Measurements from ENCODE around the gene ADAP1. TPM values are rescaled to one million over a fixed set of nuclear protein-coding genes. Genes with fewer than 3 reads are reported as not detected.
"Not testable (repeated sequence)": the region's sequence is repeated elsewhere in the genome, so short reads cannot be mapped to it uniquely, and the experiment has no call there.

Gene ADAP1
- total RNA-seq, 2 experiments from 2014 or later, result 2.4 to 7.0 TPM

- Histone ChIP-seq H3K36me3 (ENCODE audit: insufficient read depth, low read length) (peaks cover 54% of the 10 kb centered on the region), H4K20me1 (ENCODE audit: insufficient read depth, low read length) (peaks cover 13% of the 10 kb centered on the region), H3K79me2 (ENCODE audit: insufficient read depth, low read depth, low read length) (peaks cover 32% of the 10 kb centered on the region), H3K9me2 (ENCODE audit: insufficient read depth, low read length) (no peaks in the 10 kb centered on the region), H3K4me3 (ENCODE audit: low read depth, low read length, poor library complexity, severe bottlenecking) (peak overlapping the region; percentile 50), H3K4me2 (ENCODE audit: low read length) (peak overlapping the region; percentile 61), H3K4me1 (ENCODE audit: insufficient read depth, low read length, poor library complexity, severe bottlenecking) (peaks cover 38% of the 10 kb centered on the region), H2AFZ (ENCODE audit: low read length) (no peak overlapping the region; the same call in 1 of the 2 replicates), H3K9me3 (ENCODE audit: low read length) (no peaks in the 10 kb centered on the region), H3K27ac (ENCODE audit: low read depth, low read length, poor library complexity, severe bottlenecking) (peak overlapping the region; percentile 77)
- intact Hi-C loops (cut with micrococcal nuclease; ENCODE audit: unreplicated experiment), result no loop called here
- TF ChIP-seq CTCF (conservative IDR thresholded peaks at IDR 0.05; ENCODE audit: low read length), result no peak
- no peak for TF ChIP-seq EZH2phosphoT487 (IDR thresholded peaks at IDR 0.05; ENCODE audit: borderline replicate concordance, low read depth, low read length)
- BruUV-seq (replicated peaks), result no TSS peak
- DNase-seq (ENCODE audit: low spot score), result peak; percentile 68
- ChIA-PET POLR2A (no interaction called here), CTCF (ENCODE audit: unreplicated experiment) (no interaction called here)
Measured at GRCh38 chr7:875051-875450, 79.4 kb downstream of the ADAP1 start.

GRCh38 chr7:874031-874749 lies 80.3 kb downstream of the ADAP1 start:
- no peaks in the 10 kb centered on the region for H3K9me2 ChIP-seq (ENCODE audit: insufficient read depth, low read length)
- peaks cover 24% of the 10 kb centered on the region for H3K79me2 ChIP-seq (ENCODE audit: insufficient read depth, low read depth, low read length)
- peak overlapping the region; percentile 77 for H3K27ac ChIP-seq (ENCODE audit: low read depth, low read length, poor library complexity, severe bottlenecking)
- ChIA-PET POLR2A (no interaction called here), CTCF (ENCODE audit: unreplicated experiment) (interaction anchor here (0.5 kb wide), 1 partner anchor 61 kb away, joined by 3 read pairs; no protein-coding TSS in a partner anchor)
- no peaks in the 10 kb centered on the region for H3K9me3 ChIP-seq (ENCODE audit: low read length)
- no peak for TF ChIP-seq EZH2phosphoT487 (IDR thresholded peaks at IDR 0.05; ENCODE audit: borderline replicate concordance, low read depth, low read length)
- peak overlapping the region; percentile 25 for H3K4me2 ChIP-seq (ENCODE audit: low read length)
- TSS peak; percentile 65 for BruUV-seq (replicated peaks)
- no peak overlapping the region for H3K4me3 ChIP-seq (ENCODE audit: low read depth, low read length, poor library complexity, severe bottlenecking)
- H4K20me1 ChIP-seq (ENCODE audit: insufficient read depth, low read length), result peaks cover 12% of the 10 kb centered on the region
- H3K36me3 ChIP-seq (ENCODE audit: insufficient read depth, low read length), result peaks cover 54% of the 10 kb centered on the region
- peak overlapping the region; percentile 43; the same call in 1 of the 2 replicates for H2AFZ ChIP-seq (ENCODE audit: low read length)
- intact Hi-C loops (cut with micrococcal nuclease; ENCODE audit: unreplicated experiment), result no loop called here
- H3K4me1 ChIP-seq (ENCODE audit: insufficient read depth, low read length, poor library complexity, severe bottlenecking), result peaks cover 38% of the 10 kb centered on the region
- no peak for DNase-seq (ENCODE audit: low spot score)

GRCh38 chr7:873367-874002 lies 81.0 kb downstream of the ADAP1 start:
- peak overlapping the region; percentile 25 for H3K4me2 ChIP-seq (ENCODE audit: low read length)
- TF ChIP-seq EZH2phosphoT487 (IDR thresholded peaks at IDR 0.05; ENCODE audit: borderline replicate concordance, low read depth, low read length) (no peak), CTCF (conservative IDR thresholded peaks at IDR 0.05; ENCODE audit: low read length) (peak; percentile 98)
- BruUV-seq (replicated peaks), result no TSS peak
- peaks cover 38% of the 10 kb centered on the region for H3K4me1 ChIP-seq (ENCODE audit: insufficient read depth, low read length, poor library complexity, severe bottlenecking)
- CTCF ChIA-PET (ENCODE audit: unreplicated experiment), result interaction anchor here (0.5 kb wide), 1 partner anchor 61 kb away, joined by 3 read pairs; no protein-coding TSS in a partner anchor
- DNase-seq (ENCODE audit: low spot score), result peak; percentile 84
- H3K36me3 ChIP-seq (ENCODE audit: insufficient read depth, low read length), result peaks cover 51% of the 10 kb centered on the region
- H3K9me3 ChIP-seq (ENCODE audit: low read length), result no peaks in the 10 kb centered on the region
- H4K20me1 ChIP-seq (ENCODE audit: insufficient read depth, low read length), result peaks cover 6% of the 10 kb centered on the region
- H3K27ac ChIP-seq (ENCODE audit: low read depth, low read length, poor library complexity, severe bottlenecking), result peak overlapping the region; percentile 77
- no peaks in the 10 kb centered on the region for H3K9me2 ChIP-seq (ENCODE audit: insufficient read depth, low read length)
- H2AFZ ChIP-seq (ENCODE audit: low read length), result peak overlapping the region; percentile 43; the same call in 1 of the 2 replicates
- intact Hi-C loops (cut with micrococcal nuclease; ENCODE audit: unreplicated experiment), result loop anchor here (1.0 kb wide), 2 partner anchors 87 to 551 kb away; no protein-coding TSS in a partner anchor
- POLR2A ChIA-PET, result interaction anchor here (0.7 kb wide), 1 partner anchor 13 kb away, joined by 4 read pairs; no protein-coding TSS in a partner anchor
- H3K4me3 ChIP-seq (ENCODE audit: low read depth, low read length, poor library complexity, severe bottlenecking), result no peak overlapping the region
- H3K79me2 ChIP-seq (ENCODE audit: insufficient read depth, low read depth, low read length), result peaks cover 17% of the 10 kb centered on the region

- H3K79me2 ChIP-seq (ENCODE audit: insufficient read depth, low read depth, low read length); H4K20me1 ChIP-seq (ENCODE audit: insufficient read depth, low read length); CTCF ChIA-PET (ENCODE audit: unreplicated experiment); H2AFZ ChIP-seq (ENCODE audit: low read length); H3K9me3 ChIP-seq (ENCODE audit: low read length); BruUV-seq (replicated peaks); H3K4me3 ChIP-seq (ENCODE audit: low read depth, low read length, poor library complexity, severe bottlenecking); H3K4me2 ChIP-seq (ENCODE audit: low read length); H3K9me2 ChIP-seq (ENCODE audit: insufficient read depth, low read length); DNase-seq (ENCODE audit: low spot score); H3K27ac ChIP-seq (ENCODE audit: low read depth, low read length, poor library complexity, severe bottlenecking); POLR2A ChIA-PET: not testable (repeated sequence)
- Histone ChIP-seq H3K36me3 (ENCODE audit: insufficient read depth, low read length) (peaks cover 50% of the 10 kb centered on the region), H3K4me1 (ENCODE audit: insufficient read depth, low read length, poor library complexity, severe bottlenecking) (peaks cover 31% of the 10 kb centered on the region)
- intact Hi-C loops (cut with micrococcal nuclease; ENCODE audit: unreplicated experiment), result loop anchor here (1.0 kb wide), 2 partner anchors 86 to 550 kb away; no protein-coding TSS in a partner anchor
Measured at GRCh38 chr7:872685-873084, 81.8 kb downstream of the ADAP1 start.

Data from OCI-LY7 (cell line).